Uterus (tissue), 4 donors: ENCODE data around the gene KRT2. TPM values are rescaled to one million over a fixed set of nuclear protein-coding genes. Genes with fewer than 3 reads are reported as not detected.

Source experiments
- DNase-seq, 2 donors: peaks; one replicate each; pipeline ENCODE4 v3.0.0-alpha.2; 2019 to 2020
- H3K27ac ChIP-seq, 2 donors: fragments of 200-600 bp; sonication (generic); 1 replicate in 1 of 2; 2 replicates in 1 of 2; pipeline ENCODE4 v1.5.1; 2016 to 2018
- H3K27me3 ChIP-seq, 2 donors: fragments of 200-600 bp; sonication (generic); one replicate each; pipeline ENCODE4 v1.5.1; 2018 to 2019; ENCODE audit warnings: control low read depth in 1 of 2
- H3K36me3 ChIP-seq, 2 donors: fragments of 200-600 bp; sonication (generic); one replicate each; pipeline ENCODE4 v1.5.1; 2019; ENCODE audit warnings: control low read depth in 1 of 2
- H3K4me1 ChIP-seq, 2 donors: fragments of 200-600 bp; sonication (generic); one replicate each; pipeline ENCODE4 v1.5.1; 2018 to 2019; ENCODE audit warnings: control low read depth in 1 of 2
- H3K4me3 ChIP-seq, 2 donors: fragments of 200-600 bp; sonication (generic); 1 replicate in 1 of 2; 2 replicates in 1 of 2; pipeline ENCODE4 v1.5.1; 2018 to 2019; ENCODE audit warnings: mild to moderate bottlenecking in 1 of 2
- H3K9me3 ChIP-seq, 2 donors: fragments of 200-600 bp; sonication (generic); one replicate each; pipeline ENCODE4 v1.5.1; 2019; ENCODE audit warnings: control low read depth in 1 of 2
- CTCF ChIP-seq, 4 experiments: fragments of 200-600 bp in 2 of 4; fragments of 450-650 bp in 2 of 4; sonication (generic) in 2 of 4; IDR thresholded peaks; one replicate each; pipeline ENCODE4 v1.5.1; 2016 to 2019; ENCODE audit warnings: antibody characterized with exemption in 4 of 4, mild to moderate bottlenecking in 2 of 4, moderate library complexity in 1 of 4
- POLR2A ChIP-seq, 2 donors: fragments of 450-650 bp; IDR thresholded peaks; one replicate each; pipeline ENCODE4 v1.6.1; 2016; ENCODE audit warnings: antibody characterized with exemption in 2 of 2, mild to moderate bottlenecking in 1 of 2, moderate library complexity in 1 of 2
- intact Hi-C: fragments of 100-400 bp; cut with DNase I; formaldehyde crosslinking; loops from one replicate; pipeline ENCODE4 v1.15.1; 2023; ENCODE audit warnings: low total_unique reads
- total RNA-seq, 4 donors: library from RNA; depleted of rRNA in 3 of 4; stranded (reverse); fragments of >200 nt in 3 of 4; gene quantifications; one replicate each; pipeline versions ENCODE4 v1.1.0 to v1.2.4, GENCODE V29; 2014 to 2023
- donor health status: DM: yes; HTN: yes; CAD: no.

Gene KRT2
- total RNA-seq, 4 donors from 2014 or later: not detected

GRCh38 chr12:52608826-52609630 lies 43.0 kb downstream of the KRT2 start:
- H3K36me3 ChIP-seq: no peaks in the 10 kb centered on the region
- no peak overlapping the region for H3K27ac ChIP-seq
- no peaks in the 10 kb centered on the region for H3K4me1 ChIP-seq
- H3K27me3 ChIP-seq: no peaks in the 10 kb centered on the region
- TF ChIP-seq CTCF (IDR thresholded peaks at IDR 0.05) (no peak), POLR2A (IDR thresholded peaks at IDR 0.05) (no peak)
- no peak overlapping the region for H3K4me3 ChIP-seq
- DNase-seq: no peak
- no peaks in the 10 kb centered on the region for H3K9me3 ChIP-seq
- intact Hi-C loops: no loop called here

GRCh38 chr12:52608161-52608560 lies 43.9 kb downstream of the KRT2 start:
- H3K9me3 ChIP-seq: no peaks in the 10 kb centered on the region
- H3K27me3 ChIP-seq: no peaks in the 10 kb centered on the region
- H3K4me1 ChIP-seq: no peaks in the 10 kb centered on the region
- no peak for DNase-seq
- H3K27ac ChIP-seq: no peak overlapping the region
- intact Hi-C loops: no loop called here
- H3K4me3 ChIP-seq: no peak overlapping the region
- no peaks in the 10 kb centered on the region for H3K36me3 ChIP-seq
- TF ChIP-seq CTCF (IDR thresholded peaks at IDR 0.05): no peak

GRCh38 chr12:52607314-52607713 lies 44.7 kb downstream of the KRT2 start:
- DNase-seq: no peak
- Histone ChIP-seq H3K9me3 (no peaks in the 10 kb centered on the region), H3K4me3 (no peak overlapping the region), H3K36me3 (no peaks in the 10 kb centered on the region), H3K27ac (no peak overlapping the region), H3K4me1 (no peaks in the 10 kb centered on the region), H3K27me3 (no peaks in the 10 kb centered on the region)
- intact Hi-C loops: no loop called here
- TF ChIP-seq POLR2A (IDR thresholded peaks at IDR 0.05): no peak
- TF ChIP-seq CTCF (IDR thresholded peaks at IDR 0.05): no peak

- no peaks in the 10 kb centered on the region for H3K27me3 ChIP-seq
- H3K36me3 ChIP-seq: no peaks in the 10 kb centered on the region
- no peak for TF ChIP-seq CTCF (IDR thresholded peaks at IDR 0.05)
- TF ChIP-seq POLR2A (IDR thresholded peaks at IDR 0.05): no peak
- intact Hi-C loops: no loop called here
- no peaks in the 10 kb centered on the region for H3K4me1 ChIP-seq
- no peaks in the 10 kb centered on the region for H3K9me3 ChIP-seq
- H3K4me3 ChIP-seq: no peak overlapping the region
- no peak overlapping the region for H3K27ac ChIP-seq
- no peak for DNase-seq
Measured at GRCh38 chr12:52606581-52607218, 45.3 kb downstream of the KRT2 start.

- intact Hi-C loops: no loop called here
- Histone ChIP-seq H3K27me3 (peaks cover 0 to 3% of the 10 kb centered on the region in 2 donors), H3K4me3 (no peak overlapping the region), H3K36me3 (no peaks in the 10 kb centered on the region), H3K4me1 (no peaks in the 10 kb centered on the region), H3K27ac (no peak overlapping the region), H3K9me3 (no peaks in the 10 kb centered on the region)
- no peak for DNase-seq
- TF ChIP-seq POLR2A (IDR thresholded peaks at IDR 0.05): no peak
- TF ChIP-seq CTCF (IDR thresholded peaks at IDR 0.05): no peak
Measured at GRCh38 chr12:52606096-52606495, 45.9 kb downstream of the KRT2 start.
